ENCODE results near the gene MICOS13.
A peak's percentile ranks its signal among the peaks of the same experiment; 100 is the strongest.

Gene MICOS13

GRCh38 chr19:5686647-5687359 is 6.5 kb upstream of the MICOS13 start:
- DNase-seq = peak; percentile 92

- no peak for DNase-seq
These were observed 6.0 kb upstream of the MICOS13 start for GRCh38 chr19:5686326-5686646.

GRCh38 chr19:5684694-5685430 is 4.5 kb upstream of the MICOS13 start:
- no peak for DNase-seq

- no peak for DNase-seq
These were observed 3.0 kb upstream of the MICOS13 start for GRCh38 chr19:5683177-5683886.

- no peak for DNase-seq
These were observed 1.8 kb upstream of the MICOS13 start for GRCh38 chr19:5682107-5682482.

- no peak for DNase-seq
These were observed 1.2 kb upstream of the MICOS13 start for GRCh38 chr19:5681391-5682106.

- DNase-seq = no peak
These were observed 256 bp downstream of the MICOS13 start for GRCh38 chr19:5680084-5680436.

GRCh38 chr19:5679289-5680083 is 830 bp downstream of the MICOS13 start:
- peak; percentile 30 for DNase-seq

- DNase-seq = no peak
These were observed 2.1 kb downstream of the MICOS13 start for GRCh38 chr19:5678071-5678718.

- no peak for DNase-seq
These were observed 2.7 kb downstream of the MICOS13 start for GRCh38 chr19:5677580-5677979.

GRCh38 chr19:5677136-5677535 is 3.2 kb downstream of the MICOS13 start:
- no peak for DNase-seq

GRCh38 chr19:5676772-5677105 is 3.6 kb downstream of the MICOS13 start:
- DNase-seq = peak; percentile 14

GRCh38 chr19:5676105-5676771 is 4.1 kb downstream of the MICOS13 start:
- DNase-seq = no peak

- DNase-seq = no peak
These were observed 5.6 kb downstream of the MICOS13 start for GRCh38 chr19:5674714-5675113.

GRCh38 chr19:5673752-5674151 is 6.6 kb downstream of the MICOS13 start:
- no peak for DNase-seq

GRCh38 chr19:5672708-5673459 is 7.4 kb downstream of the MICOS13 start:
- DNase-seq = no peak

GRCh38 chr19:5671600-5671999 is 8.7 kb downstream of the MICOS13 start:
- no peak for DNase-seq

GRCh38 chr19:5669212-5669611 is 11.1 kb downstream of the MICOS13 start:
- DNase-seq = no peak

- no peak for DNase-seq
These were observed 12.5 kb downstream of the MICOS13 start for GRCh38 chr19:5667751-5668271.

- DNase-seq = no peak
These were observed 13.2 kb downstream of the MICOS13 start for GRCh38 chr19:5666921-5667610.

Data from NCI-H146 (cell line).